K562 (cell line): ENCODE results near the gene GALM. TPM values are rescaled to one million over a fixed set of nuclear protein-coding genes. Genes with fewer than 3 reads are reported as not detected.

Experiments used
- ATAC-seq: fragments of 200-7000 bp; cut with Tn5 transposase; 3 replicates; pipeline ENCODE4 v1.9.1; 2020; ENCODE audit warnings: moderate library complexity
- BruUV-seq: library from RNA; stranded (reverse); fragments of 400-500 nt; replicated peaks from 2 replicates; lab custom pipeline; 2021; lab: Mats Ljungman, UMichigan
- CTCF ChIA-PET: fragments of 300-600 bp; formaldehyde crosslinking; extraction: SDS; loops from one replicate; lab custom pipeline; 2021; ENCODE audit warnings: low intra/inter-chr PET ratio; lab: Yijun Ruan, JAX
- POLR2A ChIA-PET: fragments of 300-600, 350-650 bp; sonication (Branson Sonifier 250); formaldehyde crosslinking; extraction: SDS; loops from one replicate; lab custom pipeline; 2021; ENCODE audit warnings: antibody characterized with exemption, inconsistent platforms; lab: Yijun Ruan, JAX
- DNase-seq, 4 experiments: peaks; one replicate each; pipeline versions ENCODE4 v3.0.0 to v3.0.0-alpha.2; 2011 to 2018; ENCODE audit warnings: low spot score in 3 of 4, mixed read lengths in 3 of 4; ENCODE audit errors: extremely low read depth in 1 of 4
- FAIRE-seq: peaks from 2 replicates; lab custom pipeline; 2011; peaks lifted over from hg19 to GRCh38; lab: Jason Lieb, UNC
- H2AFZ ChIP-seq: 2 replicates; pipeline ENCODE4 v1.6.0; 2011; ENCODE audit warnings: low read depth, low read length, control low read depth, inconsistent platforms
- H3K27ac ChIP-seq: fragments of 200-600 bp; 3 replicates; pipeline ENCODE4 v1.8.0; 2011; ENCODE audit warnings: low read depth, mild to moderate bottlenecking, control low read depth, inconsistent platforms, low read length, moderate library complexity, mixed read lengths; ENCODE audit errors: extremely low read depth
- H3K27me3 ChIP-seq, 2 experiments: fragments of 300-600 bp in 1 of 2; 2 replicates in 1 of 2; 3 replicates in 1 of 2; pipeline versions ENCODE4 v1.6.0 to v1.8.0; 2011; ENCODE audit warnings: inconsistent platforms in 2 of 2, low read length in 2 of 2, mild to moderate bottlenecking in 1 of 2, mixed read lengths in 1 of 2, moderate library complexity in 1 of 2; ENCODE audit not compliant: control insufficient read depth in 2 of 2, insufficient read depth in 2 of 2
- H3K36me3 ChIP-seq: fragments of 300-600 bp; 3 replicates; pipeline ENCODE4 v1.8.0; 2011; ENCODE audit warnings: mild to moderate bottlenecking, low read length, inconsistent platforms; ENCODE audit not compliant: control insufficient read depth, insufficient read depth
- H3K4me1 ChIP-seq, 2 experiments: fragments of 200-600 bp in 1 of 2; replicated peaks in 1 of 2; 2 replicates in 1 of 2; 3 replicates in 1 of 2; pipeline versions ENCODE4 v1.5.1 to v1.8.0; 2011; ENCODE audit warnings: inconsistent platforms in 2 of 2, low read length in 2 of 2, mild to moderate bottlenecking in 1 of 2, mixed read lengths in 1 of 2, moderate library complexity in 1 of 2; ENCODE audit not compliant: control insufficient read depth in 2 of 2, insufficient read depth in 2 of 2
- H3K4me2 ChIP-seq: 2 replicates; pipeline ENCODE4 v1.6.1; 2011; ENCODE audit warnings: low read length, control low read depth, inconsistent platforms, mixed read lengths; ENCODE audit not compliant: insufficient read depth
- H3K4me3 ChIP-seq: fragments of 200-600 bp; sonication (generic), shearing (Covaris generic); 2 replicates; pipeline ENCODE4 v1.5.1; 2016; ENCODE audit warnings: control low read depth, inconsistent platforms
- H3K79me2 ChIP-seq: fragments of 200-600 bp; 3 replicates; pipeline ENCODE4 v1.8.0; 2011; ENCODE audit warnings: low read length, inconsistent platforms; ENCODE audit not compliant: control insufficient read depth, insufficient read depth
- H3K9ac ChIP-seq, 2 experiments: 2 replicates each; pipeline versions ENCODE4 v1.6.0 to v1.6.1; 2011; ENCODE audit warnings: low read depth in 2 of 2, low read length in 2 of 2, control low read depth in 1 of 2, inconsistent platforms in 1 of 2, mild to moderate bottlenecking in 1 of 2, mixed read lengths in 1 of 2; ENCODE audit not compliant: insufficient read depth in 1 of 2
- H3K9me1 ChIP-seq: one replicate; pipeline ENCODE4 v1.6.0; 2011; ENCODE audit warnings: inconsistent platforms, mild to moderate bottlenecking, low read length, moderate library complexity; ENCODE audit not compliant: control insufficient read depth, insufficient read depth
- H3K9me3 ChIP-seq: replicated peaks from 2 replicates; pipeline ENCODE4 v1.5.1; 2011; ENCODE audit warnings: low read depth, low read length, inconsistent platforms; ENCODE audit not compliant: control insufficient read depth, insufficient read depth
- H4K20me1 ChIP-seq: replicated peaks from 2 replicates; pipeline ENCODE4 v1.6.1; 2011; ENCODE audit warnings: low read length, inconsistent platforms, mixed read lengths; ENCODE audit not compliant: control insufficient read depth, insufficient read depth
- DIDO1 ChIP-seq: fragments of 450-650 bp; IDR thresholded peaks from 2 replicates; pipeline ENCODE4 v1.6.1; 2016; ENCODE audit warnings: low read depth, missing biosample characterization, missing genetic modification characterization
- ZNF121 ChIP-seq: sonication (generic); formaldehyde crosslinking; conservative IDR thresholded peaks from 2 replicates; pipeline ENCODE4 v1.8.0; 2022; ENCODE audit warnings: missing genetic modification reagents
- ZNF668 ChIP-seq: fragments of 250-450 bp; sonication (Bioruptor Pico); IDR thresholded peaks from 2 replicates; pipeline ENCODE4 v1.8.0; 2022; ENCODE audit warnings: mild to moderate bottlenecking, inconsistent platforms
- WGBS: fragments of 100-300 bp; shearing (Covaris generic); methylation state at CpG from one replicate; pipeline ENCODE4 v1.1.6; 2016; ENCODE audit warnings: low coverage, mixed read lengths; ENCODE audit not compliant: insufficient coverage; ENCODE audit errors: missing lambda C conversion rate; 5-methylcytosine and 5-hydroxymethylcytosine counted together
- in situ Hi-C: fragments of 300-500 bp; cut with MboI; formaldehyde crosslinking; loops from 4 replicates; pipeline ENCODE4 v1.15.0; 2018; ENCODE audit warnings: inconsistent platforms, mixed read lengths
- intact Hi-C: fragments of 100-400 bp; cut with micrococcal nuclease; formaldehyde crosslinking; loops from 2 replicates; pipeline ENCODE4 v1.14.2; 2022
- polyA plus RNA-seq, 8 experiments: library from polyadenylated mRNA; depleted of rRNA in 4 of 8; stranded (reverse) in 5 of 8; unstranded in 3 of 8; fragments of >200 nt; fragmentation: Nextera tagmentation in 2 of 8; fragmentation: Illumina TruSeq in 1 of 8; extraction: Ambion mirVana in 2 of 8; extraction: Trizol in 1 of 8; gene quantifications; 2 replicates each; pipeline versions ENCODE4 v1.2.1 to v1.2.3, GENCODE V29; 2011 to 2014; ENCODE audit warnings: inconsistent platforms in 1 of 8, missing spikeins in 1 of 8
- total RNA-seq, 7 experiments: library from RNA; depleted of rRNA in 6 of 7; stranded (reverse); fragments of >200 nt in 6 of 7; fragmentation: Illumina TruSeq in 2 of 7; extraction: Trizol in 2 of 7; gene quantifications; 2 replicates each; pipeline versions ENCODE4 v1.2.1 to v1.2.3, GENCODE V29; 2011 to 2021; ENCODE audit warnings: low replicate concordance in 1 of 7
- TF ChIP-seq, protein P1 (sequence below): sonication (generic); formaldehyde crosslinking; IDR thresholded peaks from 2 replicates; pipeline ENCODE4 v1.8.0; 2022; ENCODE audit warnings: missing genetic modification reagents, mild to moderate bottlenecking, borderline replicate concordance

The GALM gene
- total and polyA plus RNA-seq, 9 of the 15 experiments (the other 6 are each of a cell fraction or from before 2014, with no cell fraction given): 22.1 to 51.7 (median 27.9) TPM

DNA sequence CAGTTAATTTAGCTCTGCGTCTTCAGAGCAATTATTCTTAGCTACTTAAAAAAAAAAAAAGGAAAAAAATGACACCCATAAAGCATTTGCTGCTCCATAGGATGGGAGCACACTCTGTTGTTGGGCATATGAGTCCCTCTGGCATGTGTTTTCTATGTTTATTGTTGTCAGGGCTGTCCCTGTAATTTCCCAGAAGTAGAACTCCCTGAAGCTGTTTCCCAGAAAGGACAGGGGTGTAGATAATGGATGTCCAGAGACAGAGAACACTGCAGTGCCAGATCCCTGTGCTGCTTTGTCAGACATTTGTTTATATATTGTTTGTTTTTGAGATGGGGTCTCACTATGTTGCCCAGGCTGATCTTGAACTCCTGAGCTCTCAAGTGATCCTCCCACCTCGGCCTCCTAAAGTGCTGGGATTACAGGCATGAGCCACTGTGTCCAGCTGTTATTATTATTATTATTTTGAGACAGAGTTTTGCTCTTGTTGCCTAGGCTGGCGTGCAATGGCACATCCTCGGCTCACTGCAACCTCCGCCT, 32.6 kb downstream of the GALM start:
- Histone ChIP-seq H3K4me1 (peaks cover 0 to 3% of the 10 kb centered on the region in 2 experiments; a peak in 1 of 5 replicates), H3K27ac (no peak overlapping the region), H2AFZ (no peak overlapping the region), H3K36me3 (no peaks in the 10 kb centered on the region), H3K9ac (no peak overlapping the region), H3K79me2 (no peaks in the 10 kb centered on the region; the same call in 2 of the 3 replicates), H3K9me1 (no peaks in the 10 kb centered on the region), H3K4me2 (no peak overlapping the region), H3K9me3 (no peaks in the 10 kb centered on the region), H4K20me1 (no peaks in the 10 kb centered on the region), H3K4me3 (no peak overlapping the region), H3K27me3 (no peaks in the 10 kb centered on the region)
- FAIRE-seq: no peak
- WGBS: 90% methylated on average over 4 of the region's 5 CpGs
- TF ChIP-seq ZNF121 (CRISPR knock-in tag): peak; percentile 77
- TF ChIP-seq, protein P1, sequence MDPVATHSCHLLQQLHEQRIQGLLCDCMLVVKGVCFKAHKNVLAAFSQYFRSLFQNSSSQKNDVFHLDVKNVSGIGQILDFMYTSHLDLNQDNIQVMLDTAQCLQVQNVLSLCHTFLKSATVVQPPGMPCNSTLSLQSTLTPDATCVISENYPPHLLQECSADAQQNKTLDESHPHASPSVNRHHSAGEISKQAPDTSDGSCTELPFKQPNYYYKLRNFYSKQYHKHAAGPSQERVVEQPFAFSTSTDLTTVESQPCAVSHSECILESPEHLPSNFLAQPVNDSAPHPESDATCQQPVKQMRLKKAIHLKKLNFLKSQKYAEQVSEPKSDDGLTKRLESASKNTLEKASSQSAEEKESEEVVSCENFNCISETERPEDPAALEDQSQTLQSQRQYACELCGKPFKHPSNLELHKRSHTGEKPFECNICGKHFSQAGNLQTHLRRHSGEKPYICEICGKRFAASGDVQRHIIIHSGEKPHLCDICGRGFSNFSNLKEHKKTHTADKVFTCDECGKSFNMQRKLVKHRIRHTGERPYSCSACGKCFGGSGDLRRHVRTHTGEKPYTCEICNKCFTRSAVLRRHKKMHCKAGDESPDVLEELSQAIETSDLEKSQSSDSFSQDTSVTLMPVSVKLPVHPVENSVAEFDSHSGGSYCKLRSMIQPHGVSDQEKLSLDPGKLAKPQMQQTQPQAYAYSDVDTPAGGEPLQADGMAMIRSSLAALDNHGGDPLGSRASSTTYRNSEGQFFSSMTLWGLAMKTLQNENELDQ (CRISPR knock-in tag): no peak
- TF ChIP-seq DIDO1: no peak
- TF ChIP-seq ZNF668 (CRISPR knock-in tag): no peak
- ChIA-PET CTCF (interaction anchor here (0.7 kb wide), 1 partner anchor 26 kb away, joined by 5 read pairs; no protein-coding TSS in a partner anchor), POLR2A (interaction anchor here (0.6 to 1.3 kb wide), 3 partner anchors 11 to 35 kb away, joined by 3 read pairs; no protein-coding TSS in a partner anchor)
- no peak for DNase-seq
- BruUV-seq: no TSS peak
- ATAC-seq: no peak
- intact Hi-C loops (no loop called here), in situ Hi-C loops (no loop called here)
